SK-N-SH (cell line): ENCODE data around the gene SPON1. TPM values are rescaled to one million over a fixed set of nuclear protein-coding genes. Genes with fewer than 3 reads are reported as not detected.

Source experiments
- CTCF ChIA-PET: fragments of 300-600, 350-600 bp; formaldehyde crosslinking; extraction: SDS; loops from one replicate; lab custom pipeline; 2021; lab: Yijun Ruan, JAX
- POLR2A ChIA-PET: fragments of 350-600 bp; sonication (Branson Sonifier 250); formaldehyde crosslinking; extraction: SDS; loops from one replicate; lab custom pipeline; 2020; ENCODE audit warnings: antibody characterized with exemption, inconsistent platforms; lab: Yijun Ruan, JAX
- DNase-seq: peaks from one replicate; pipeline ENCODE4 v3.0.0; 2012
- H2AFZ ChIP-seq: fragments of 200-600 bp; sonication (generic); 2 replicates; pipeline ENCODE4 v1.8.1; 2016; ENCODE audit warnings: antibody characterized with exemption, mild to moderate bottlenecking, low read depth
- H3F3A ChIP-seq: fragments of 200-600 bp; sonication (generic); replicated peaks from 2 replicates; pipeline ENCODE3; 2016; ENCODE audit warnings: antibody characterized with exemption, mild to moderate bottlenecking; ENCODE audit not compliant: insufficient read depth
- H3K27ac ChIP-seq, 2 experiments: fragments of 200-500 bp in 1 of 2; fragments of 200-600 bp in 1 of 2; sonication (Bioruptor generic) in 1 of 2; sonication (generic), shearing (Covaris generic) in 1 of 2; 2 replicates each; pipeline versions ENCODE4 v1.5.1 to v1.6.1; 2014 to 2016; ENCODE audit warnings: low read depth in 2 of 2, inconsistent platforms in 1 of 2, low read length in 1 of 2, mild to moderate bottlenecking in 1 of 2, mixed read lengths in 1 of 2
- H3K27me3 ChIP-seq: fragments of 200-600 bp; sonication (generic), shearing (Covaris generic); 2 replicates; pipeline ENCODE4 v1.6.1; 2016; ENCODE audit warnings: mixed run types; ENCODE audit not compliant: insufficient read depth
- H3K36me3 ChIP-seq, 2 experiments: fragments of 200-500 bp in 1 of 2; fragments of 200-600 bp in 1 of 2; sonication (Bioruptor generic) in 1 of 2; sonication (generic) in 1 of 2; replicated peaks in 1 of 2; 2 replicates each; pipeline versions ENCODE3 to v1.5.1; 2014 to 2016; ENCODE audit warnings: low read length in 1 of 2, mild to moderate bottlenecking in 1 of 2; ENCODE audit not compliant: insufficient read depth in 2 of 2, control insufficient read depth in 1 of 2
- H3K4me1 ChIP-seq, 2 experiments: fragments of 200-500 bp in 1 of 2; fragments of 200-600 bp in 1 of 2; sonication (Bioruptor generic) in 1 of 2; sonication (generic), shearing (Covaris generic) in 1 of 2; 2 replicates each; pipeline versions ENCODE4 v1.5.1 to v1.6.1; 2014 to 2016; ENCODE audit warnings: low read depth in 1 of 2, low read length in 1 of 2, mixed run types in 1 of 2; ENCODE audit not compliant: insufficient read depth in 2 of 2, control insufficient read depth in 1 of 2
- H3K4me2 ChIP-seq: fragments of 200-600 bp; sonication (generic), shearing (Covaris generic); 2 replicates; pipeline ENCODE4 v1.6.1; 2017; ENCODE audit warnings: mixed run types
- H3K4me3 ChIP-seq, 2 experiments: fragments of 200-500 bp in 1 of 2; fragments of 200-600 bp in 1 of 2; sonication (Bioruptor generic) in 1 of 2; sonication (generic), shearing (Covaris generic) in 1 of 2; 2 replicates each; pipeline versions ENCODE4 v1.5.1 to v1.8.1; 2014 to 2016; ENCODE audit warnings: low read depth in 2 of 2, inconsistent platforms in 1 of 2, low read length in 1 of 2, mild to moderate bottlenecking in 1 of 2, mixed read lengths in 1 of 2, moderate library complexity in 1 of 2
- H3K79me2 ChIP-seq: fragments of 200-600 bp; sonication (generic); 2 replicates; pipeline ENCODE4 v1.8.1; 2017; ENCODE audit warnings: mild to moderate bottlenecking; ENCODE audit not compliant: insufficient read depth
- H3K9ac ChIP-seq: fragments of 200-600 bp; sonication (generic); 2 replicates; pipeline ENCODE4 v1.6.1; 2017; ENCODE audit warnings: mixed run types
- H3K9me2 ChIP-seq: fragments of 200-600 bp; sonication (generic); 2 replicates; pipeline ENCODE4 v1.6.1; 2017; ENCODE audit warnings: mixed run types
- H3K9me3 ChIP-seq: fragments of 200-600 bp; sonication (generic); 2 replicates; pipeline ENCODE4 v1.6.1; 2017; ENCODE audit warnings: mixed run types, mild to moderate bottlenecking, moderate library complexity
- H4K20me1 ChIP-seq: fragments of 200-600 bp; sonication (generic); 2 replicates; pipeline ENCODE4 v1.6.1; 2017; ENCODE audit warnings: mild to moderate bottlenecking, mixed run types; ENCODE audit not compliant: insufficient read depth
- CTCF ChIP-seq: fragments of 200-600 bp; sonication (generic); IDR thresholded peaks from 2 replicates; pipeline ENCODE4 v1.6.1; 2017; ENCODE audit warnings: antibody characterized with exemption, mild to moderate bottlenecking, moderate library complexity
- ELF1 ChIP-seq: IDR thresholded peaks from 2 replicates; pipeline ENCODE4 v1.4.0; 2012
- EP300 ChIP-seq, 2 experiments: IDR thresholded peaks; 2 replicates each; pipeline versions ENCODE4 v1.4.0 to v1.6.1; 2012; ENCODE audit warnings: borderline replicate concordance in 1 of 2, low read depth in 1 of 2, low read length in 1 of 2
- EZH2phosphoT487 ChIP-seq: fragments of 200-600 bp; sonication (generic); IDR thresholded peaks from 2 replicates; pipeline ENCODE4 v1.6.1; 2017; ENCODE audit warnings: low read depth, mixed run types, mild to moderate bottlenecking, antibody characterized with exemption, moderate library complexity, borderline replicate concordance
- FOXJ3 ChIP-seq: sonication (generic); formaldehyde crosslinking; IDR thresholded peaks from 2 replicates; pipeline ENCODE4 v1.5.1; 2020; ENCODE audit warnings: mild to moderate bottlenecking, missing genetic modification reagents
- GABPA ChIP-seq: IDR thresholded peaks from 2 replicates; pipeline ENCODE4 v1.4.0; 2012; ENCODE audit warnings: low read depth, mild to moderate bottlenecking
- GATA2 ChIP-seq: sonication (generic); formaldehyde crosslinking; IDR thresholded peaks from 2 replicates; pipeline ENCODE4 v1.5.0; 2020; ENCODE audit warnings: mild to moderate bottlenecking, missing genetic modification reagents
- JUND ChIP-seq: IDR thresholded peaks from 2 replicates; pipeline ENCODE4 v1.4.0; 2012
- MAX ChIP-seq: IDR thresholded peaks from 2 replicates; pipeline ENCODE4 v1.4.0; 2012; ENCODE audit warnings: low read depth
- MEF2A ChIP-seq: IDR thresholded peaks from 2 replicates; pipeline ENCODE4 v1.4.0; 2012; ENCODE audit warnings: low read depth, borderline replicate concordance
- MXI1 ChIP-seq: IDR thresholded peaks from 2 replicates; pipeline ENCODE4 v1.6.1; 2012; ENCODE audit warnings: mild to moderate bottlenecking, low read depth, low read length, improper control_type of control experiment
- NFIC ChIP-seq: IDR thresholded peaks from 2 replicates; pipeline ENCODE4 v1.4.0; 2012; ENCODE audit warnings: borderline replicate concordance
- NRF1 ChIP-seq: IDR thresholded peaks from 2 replicates; pipeline ENCODE4 v1.6.1; 2012; ENCODE audit warnings: low read depth, mild to moderate bottlenecking, low read length
- RAD21 ChIP-seq: IDR thresholded peaks from 2 replicates; pipeline ENCODE4 v1.6.1; 2012; ENCODE audit warnings: mild to moderate bottlenecking, low read length
- RCOR1 ChIP-seq: fragments of 150-350 bp; IDR thresholded peaks from 2 replicates; pipeline ENCODE4 v1.6.1; 2017; ENCODE audit warnings: antibody characterized with exemption, low read length
- RFX5 ChIP-seq: IDR thresholded peaks from 2 replicates; pipeline ENCODE4 v1.6.1; 2012; ENCODE audit warnings: mild to moderate bottlenecking, improper control_type of control experiment, low read length
- RXRA ChIP-seq: IDR thresholded peaks from 2 replicates; pipeline ENCODE4 v1.4.0; 2012; ENCODE audit warnings: low read depth, mild to moderate bottlenecking, borderline replicate concordance
- YY1 ChIP-seq: IDR thresholded peaks from 2 replicates; pipeline ENCODE4 v1.4.0; 2012; ENCODE audit warnings: low read depth, mild to moderate bottlenecking
- WGBS: methylation state at CpG from one replicate; pipeline ENCODE4 v1.1.6; 2017; ENCODE audit warnings: low lambda C conversion rate; 5-methylcytosine and 5-hydroxymethylcytosine counted together
- polyA plus RNA-seq, 3 experiments: library from polyadenylated mRNA; depleted of rRNA; stranded (reverse); fragments of >200 nt; gene quantifications; 2 replicates each; pipeline ENCODE4 v1.2.3, GENCODE V29; 2012

SPON1 gene
- polyA plus RNA-seq, 1 of the 3 experiments (the other 2 are of a cell fraction): not detected

GRCh38 chr11:13962198-13962561 is 343 bp upstream of the SPON1 start:
- no peaks in the 10 kb centered on the region for H3F3A ChIP-seq
- no peak for DNase-seq
- WGBS: 84% methylated on average over 11 of the region's 16 CpGs
- no peaks in the 10 kb centered on the region for H4K20me1 ChIP-seq
- H3K79me2 ChIP-seq: no peaks in the 10 kb centered on the region
- H3K36me3 ChIP-seq: no peaks in the 10 kb centered on the region
- ChIA-PET CTCF (interaction anchor here (1.0 to 15.0 kb wide), 6 partner anchors 9 to 287 kb away, joined by 3 to 101 read pairs (median 9); no protein-coding TSS in a partner anchor), POLR2A (no interaction called here)
- H3K9me2 ChIP-seq: no peaks in the 10 kb centered on the region
- H3K9me3 ChIP-seq: no peaks in the 10 kb centered on the region
- no peak overlapping the region for H2AFZ ChIP-seq
- peak overlapping the region in 1 of 2 experiments; percentile 29; a peak in 1 of 4 replicates for H3K4me3 ChIP-seq
- H3K27ac ChIP-seq: no peak overlapping the region
- peaks cover 0 to 13% of the 10 kb centered on the region in 2 experiments; a peak in 1 of 4 replicates for H3K4me1 ChIP-seq
- no peak overlapping the region for H3K9ac ChIP-seq
- TF ChIP-seq ELF1 (no peak), YY1 (no peak), JUND (no peak), RFX5 (no peak), MAX (no peak), EZH2phosphoT487 (no peak), RAD21 (no peak), FOXJ3 (CRISPR knock-in tag) (no peak), EP300 (IDR thresholded peaks at IDR 0.05; ENCODE audit: borderline replicate concordance in 1 of 2, low read depth in 1 of 2, low read length in 1 of 2) (no peak), RXRA (no peak), MXI1 (no peak)
- peaks cover 66% of the 10 kb centered on the region for H3K27me3 ChIP-seq
- no peak overlapping the region for H3K4me2 ChIP-seq

GRCh38 chr11:13963169-13963948 is 836 bp downstream of the SPON1 start:
- H3K36me3 ChIP-seq: no peaks in the 10 kb centered on the region
- H3K27me3 ChIP-seq: peaks cover 66% of the 10 kb centered on the region
- H3K4me1 ChIP-seq: peaks cover 0 to 9% of the 10 kb centered on the region in 2 experiments; a peak in 1 of 4 replicates
- 38% methylated on average over 19 of the region's 60 CpGs for WGBS
- no peaks in the 10 kb centered on the region for H3K9me2 ChIP-seq
- H3K4me2 ChIP-seq: no peak overlapping the region
- H2AFZ ChIP-seq: no peak overlapping the region
- H3K4me3 ChIP-seq: peak overlapping the region in 1 of 2 experiments; percentile 29; a peak in 1 of 4 replicates
- ChIA-PET POLR2A (no interaction called here), CTCF (interaction anchor here (0.8 to 15.0 kb wide), 10 partner anchors 9 to 337 kb away, joined by 3 to 101 read pairs (median 4); no protein-coding TSS in a partner anchor)
- H3F3A ChIP-seq: no peaks in the 10 kb centered on the region
- H3K27ac ChIP-seq: no peak overlapping the region
- DNase-seq: peak; percentile 58
- TF ChIP-seq EZH2phosphoT487 (no peak), GATA2 (no peak), ELF1 (no peak), NRF1 (no peak), MAX (no peak), RCOR1 (no peak), MXI1 (no peak), NFIC (no peak), RXRA (no peak), MEF2A (no peak), GABPA (no peak), RFX5 (no peak), CTCF (no peak), JUND (no peak)
- H3K9ac ChIP-seq: no peak overlapping the region
- no peaks in the 10 kb centered on the region for H3K9me3 ChIP-seq
- no peaks in the 10 kb centered on the region for H3K79me2 ChIP-seq
- no peaks in the 10 kb centered on the region for H4K20me1 ChIP-seq
